ENCODE data around the gene SOHLH1. TPM values are rescaled to one million over a fixed set of nuclear protein-coding genes. Genes with fewer than 3 reads are reported as not detected.

The SOHLH1 gene
- total RNA-seq, 1 experiment from 2014 or later = not detected

DNA sequence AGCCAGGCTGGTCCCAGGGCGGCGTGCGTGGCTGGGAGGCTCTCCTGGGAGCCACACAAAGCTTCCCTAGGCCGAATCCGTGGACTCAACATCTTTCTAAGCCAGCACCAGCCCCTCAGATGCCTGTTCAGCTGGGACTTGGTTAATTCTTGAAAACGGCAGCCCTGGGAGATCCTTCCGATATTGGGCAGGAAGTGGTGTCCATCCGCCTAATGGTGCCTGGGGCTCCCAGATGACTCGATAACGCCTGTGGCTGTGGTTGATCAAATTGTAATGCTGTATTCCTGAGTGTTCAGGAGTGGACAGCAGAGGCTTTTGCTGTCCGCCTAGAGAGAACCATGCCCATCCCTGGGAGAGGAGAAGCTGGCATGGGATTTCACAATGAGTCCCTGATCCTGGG lies 16.8 kb upstream of the SOHLH1 start:
- ATAC-seq (no peak), DNase-seq (no peak)
- H2AFZ ChIP-seq (ENCODE audit: low read length) = no peak overlapping the region
- POLR2A ChIA-PET (ENCODE audit: unreplicated experiment) = no interaction called here
- H3K4me2 ChIP-seq (ENCODE audit: low read length) = no peak overlapping the region
- no peaks in the 10 kb centered on the region for H4K20me1 ChIP-seq (ENCODE audit: low read length)
- intact Hi-C loops (cut with micrococcal nuclease) = no loop called here
- no peaks in the 10 kb centered on the region for H3K9me3 ChIP-seq (ENCODE audit: low read length)
- no peaks in the 10 kb centered on the region for H3K9me2 ChIP-seq (replicated peaks; ENCODE audit: low read length)
- CTCF ChIA-PET = no interaction called here
- no peaks in the 10 kb centered on the region for H3K79me2 ChIP-seq (ENCODE audit: low read length)
- H3K27ac ChIP-seq (ENCODE audit: low read length) = no peak overlapping the region
- H3K4me1 ChIP-seq (ENCODE audit: insufficient read depth, low read length) = no peaks in the 10 kb centered on the region
- H3F3A ChIP-seq (ENCODE audit: low read length, unreplicated experiment) = no peaks in the 10 kb centered on the region
- BruUV-seq (replicated peaks) = no TSS peak
- H3K9ac ChIP-seq (ENCODE audit: low read length) = no peak overlapping the region
- H3K27me3 ChIP-seq (ENCODE audit: low read length) = no peaks in the 10 kb centered on the region
- H3K36me3 ChIP-seq (ENCODE audit: low read depth, low read length) = no peaks in the 10 kb centered on the region
- no peak overlapping the region for H3K4me3 ChIP-seq (ENCODE audit: low read length)
- TF ChIP-seq, protein P1, sequence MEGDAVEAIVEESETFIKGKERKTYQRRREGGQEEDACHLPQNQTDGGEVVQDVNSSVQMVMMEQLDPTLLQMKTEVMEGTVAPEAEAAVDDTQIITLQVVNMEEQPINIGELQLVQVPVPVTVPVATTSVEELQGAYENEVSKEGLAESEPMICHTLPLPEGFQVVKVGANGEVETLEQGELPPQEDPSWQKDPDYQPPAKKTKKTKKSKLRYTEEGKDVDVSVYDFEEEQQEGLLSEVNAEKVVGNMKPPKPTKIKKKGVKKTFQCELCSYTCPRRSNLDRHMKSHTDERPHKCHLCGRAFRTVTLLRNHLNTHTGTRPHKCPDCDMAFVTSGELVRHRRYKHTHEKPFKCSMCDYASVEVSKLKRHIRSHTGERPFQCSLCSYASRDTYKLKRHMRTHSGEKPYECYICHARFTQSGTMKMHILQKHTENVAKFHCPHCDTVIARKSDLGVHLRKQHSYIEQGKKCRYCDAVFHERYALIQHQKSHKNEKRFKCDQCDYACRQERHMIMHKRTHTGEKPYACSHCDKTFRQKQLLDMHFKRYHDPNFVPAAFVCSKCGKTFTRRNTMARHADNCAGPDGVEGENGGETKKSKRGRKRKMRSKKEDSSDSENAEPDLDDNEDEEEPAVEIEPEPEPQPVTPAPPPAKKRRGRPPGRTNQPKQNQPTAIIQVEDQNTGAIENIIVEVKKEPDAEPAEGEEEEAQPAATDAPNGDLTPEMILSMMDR (conservative IDR thresholded peaks at IDR 0.05; ENCODE audit: low read depth, low read length) = no peak
- TF ChIP-seq EZH2 (IDR thresholded peaks at IDR 0.05; ENCODE audit: low read length, unreplicated experiment) = no peak
- TF ChIP-seq EZH2phosphoT487 (IDR thresholded peaks at IDR 0.05; ENCODE audit: borderline replicate concordance, low read length) = no peak

DNA sequence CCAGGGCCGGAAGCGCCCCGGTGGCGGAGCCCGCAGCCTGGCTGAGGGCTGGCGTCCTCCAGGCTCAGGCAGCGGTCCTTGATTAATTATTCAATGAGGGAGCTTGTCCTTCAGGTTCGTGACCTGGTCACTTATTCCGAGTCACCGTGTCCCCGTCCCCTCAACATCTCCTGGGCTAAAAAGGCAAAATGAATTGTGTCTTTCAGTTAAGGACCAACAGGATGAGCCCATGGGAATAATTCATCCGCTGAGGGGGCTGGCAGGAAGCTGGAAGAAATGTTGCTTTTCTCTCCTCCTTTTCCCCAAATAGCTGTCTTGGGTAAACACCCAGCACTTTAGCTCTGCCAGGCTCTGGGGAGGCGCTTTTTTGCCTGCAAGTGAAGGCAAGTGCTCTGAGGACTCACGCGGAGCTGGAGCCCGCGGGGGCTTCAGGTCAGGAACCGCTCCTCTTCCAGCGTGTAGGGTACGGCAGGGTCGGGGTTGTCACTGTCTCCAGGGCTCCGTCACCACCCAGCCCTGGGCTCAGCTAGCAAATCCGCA lies 15.8 kb upstream of the SOHLH1 start:
- TF ChIP-seq EZH2phosphoT487 (IDR thresholded peaks at IDR 0.05; ENCODE audit: borderline replicate concordance, low read length) = no peak
- TF ChIP-seq, protein P1 (conservative IDR thresholded peaks at IDR 0.05; ENCODE audit: low read depth, low read length) = no peak
- no peak for TF ChIP-seq EZH2 (IDR thresholded peaks at IDR 0.05; ENCODE audit: low read length, unreplicated experiment)
- POLR2A ChIA-PET (ENCODE audit: unreplicated experiment) = no interaction called here
- CTCF ChIA-PET = no interaction called here

DNA sequence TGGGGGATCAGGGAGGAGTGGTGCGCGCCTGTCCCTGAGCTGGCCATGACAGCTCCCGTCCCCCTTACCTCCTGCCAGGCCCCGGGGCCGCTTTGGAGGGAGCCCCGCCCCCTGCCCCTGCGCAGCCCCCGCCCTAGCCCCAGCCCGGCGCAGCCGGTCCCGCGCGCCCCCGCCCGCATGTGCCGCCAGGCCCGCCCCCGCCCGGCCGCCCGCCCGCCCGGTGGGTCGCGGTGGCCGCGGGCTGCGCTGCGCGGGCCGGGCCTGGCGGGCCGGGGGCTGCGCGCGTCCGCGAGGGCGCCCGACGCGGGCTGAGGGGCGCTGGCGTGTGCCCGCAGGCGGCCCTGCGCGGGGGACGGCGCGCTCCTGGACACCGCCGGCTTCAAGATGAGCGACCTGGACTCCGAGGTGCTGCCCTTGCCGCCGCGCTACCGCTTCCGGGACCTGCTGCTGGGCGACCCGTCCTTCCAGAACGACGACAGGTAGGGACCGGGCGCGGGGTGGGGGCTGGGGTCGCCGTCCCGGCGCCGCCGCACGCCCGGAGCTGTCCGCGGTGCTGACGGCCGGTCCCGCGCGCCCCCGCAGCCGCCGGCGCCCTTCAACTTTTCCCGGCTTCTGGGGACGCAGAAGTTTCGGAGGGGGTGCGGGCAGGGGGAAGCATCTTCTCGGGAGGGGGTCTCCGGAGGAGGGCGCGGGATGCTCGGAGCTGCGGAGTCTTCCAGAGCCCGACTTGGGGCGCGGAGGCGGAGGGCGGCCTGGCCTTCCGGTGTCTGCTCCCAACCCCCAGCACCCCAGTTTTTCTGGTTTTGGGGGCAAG lies 15.2 kb upstream of the SOHLH1 start:
- H3K27me3 ChIP-seq (ENCODE audit: low read length) = no peaks in the 10 kb centered on the region; the same call in 1 of the 2 replicates
- H3K4me3 ChIP-seq (ENCODE audit: low read length) = no peak overlapping the region
- BruUV-seq (replicated peaks) = no TSS peak
- no peaks in the 10 kb centered on the region for H3K9me3 ChIP-seq (ENCODE audit: low read length)
- intact Hi-C loops (cut with micrococcal nuclease) = no loop called here
- ATAC-seq = no peak
- no peak overlapping the region for H2AFZ ChIP-seq (ENCODE audit: low read length)
- no peak overlapping the region for H3K4me2 ChIP-seq (ENCODE audit: low read length)
- no peaks in the 10 kb centered on the region for H3K9me2 ChIP-seq (replicated peaks; ENCODE audit: low read length)
- H4K20me1 ChIP-seq (ENCODE audit: low read length) = no peaks in the 10 kb centered on the region
- no peak overlapping the region for H3K9ac ChIP-seq (ENCODE audit: low read length)
- no peak for DNase-seq
- no peak for TF ChIP-seq EZH2phosphoT487 (IDR thresholded peaks at IDR 0.05; ENCODE audit: borderline replicate concordance, low read length)
- TF ChIP-seq EZH2 (IDR thresholded peaks at IDR 0.05; ENCODE audit: low read length, unreplicated experiment) = no peak
- TF ChIP-seq, protein P1 (conservative IDR thresholded peaks at IDR 0.05; ENCODE audit: low read depth, low read length) = no peak
- no peaks in the 10 kb centered on the region for H3K36me3 ChIP-seq (ENCODE audit: low read depth, low read length)
- H3K79me2 ChIP-seq (ENCODE audit: low read length) = no peaks in the 10 kb centered on the region
- no peaks in the 10 kb centered on the region for H3K4me1 ChIP-seq (ENCODE audit: insufficient read depth, low read length)
- no peaks in the 10 kb centered on the region for H3F3A ChIP-seq (ENCODE audit: low read length, unreplicated experiment)
- no peak overlapping the region for H3K27ac ChIP-seq (ENCODE audit: low read length)
- ChIA-PET CTCF (no interaction called here), POLR2A (ENCODE audit: unreplicated experiment) (no interaction called here)

More for the DNA sequence above, 15.8 kb upstream of the SOHLH1 start:
- H3K27ac ChIP-seq (ENCODE audit: low read length) = no peak overlapping the region
- H3K4me1 ChIP-seq (ENCODE audit: insufficient read depth, low read length) = no peaks in the 10 kb centered on the region
- H2AFZ ChIP-seq (ENCODE audit: low read length) = no peak overlapping the region
- no peak for DNase-seq
- intact Hi-C loops (cut with micrococcal nuclease) = no loop called here
- no peaks in the 10 kb centered on the region for H3K9me3 ChIP-seq (ENCODE audit: low read length)
- no peak overlapping the region for H3K4me2 ChIP-seq (ENCODE audit: low read length)
- H3K4me3 ChIP-seq (ENCODE audit: low read length) = no peak overlapping the region
- no peak overlapping the region for H3K9ac ChIP-seq (ENCODE audit: low read length)
- no peaks in the 10 kb centered on the region for H3K9me2 ChIP-seq (replicated peaks; ENCODE audit: low read length)
- BruUV-seq (replicated peaks) = no TSS peak
- no peaks in the 10 kb centered on the region for H3K79me2 ChIP-seq (ENCODE audit: low read length)
- H3K27me3 ChIP-seq (ENCODE audit: low read length) = no peaks in the 10 kb centered on the region
- no peaks in the 10 kb centered on the region for H3K36me3 ChIP-seq (ENCODE audit: low read depth, low read length)
- H3F3A ChIP-seq (ENCODE audit: low read length, unreplicated experiment) = no peaks in the 10 kb centered on the region
- no peaks in the 10 kb centered on the region for H4K20me1 ChIP-seq (ENCODE audit: low read length)
- ATAC-seq = no peak
